GM10847 (cell line): ENCODE data around the gene ACBD6.

ENCODE experiments used
- POLR2A ChIP-seq: IDR thresholded peaks from 2 replicates; pipeline ENCODE4 v1.6.1; 2011; ENCODE audit not compliant: insufficient read length; ENCODE audit errors: extremely low read depth

The ACBD6 gene

GRCh38 chr1:180402551-180402950, 99.8 kb downstream of the ACBD6 start:
- no peak for TF ChIP-seq POLR2A

GRCh38 chr1:180402001-180402400, 100.4 kb downstream of the ACBD6 start:
- no peak for TF ChIP-seq POLR2A

- TF ChIP-seq POLR2A = no peak
These were observed 105.2 kb downstream of the ACBD6 start for GRCh38 chr1:180397175-180397574.

- no peak for TF ChIP-seq POLR2A
These were observed 109.8 kb downstream of the ACBD6 start for GRCh38 chr1:180392427-180393145.

- TF ChIP-seq POLR2A = no peak
These were observed 110.4 kb downstream of the ACBD6 start for GRCh38 chr1:180392020-180392419.

- no peak for TF ChIP-seq POLR2A
These were observed 115.0 kb downstream of the ACBD6 start for GRCh38 chr1:180387413-180387812.

GRCh38 chr1:180386745-180387367, 115.5 kb downstream of the ACBD6 start:
- no peak for TF ChIP-seq POLR2A

GRCh38 chr1:180385144-180385543, 117.2 kb downstream of the ACBD6 start:
- TF ChIP-seq POLR2A = no peak

- TF ChIP-seq POLR2A = no peak
These were observed 117.9 kb downstream of the ACBD6 start for GRCh38 chr1:180384286-180385005.

- TF ChIP-seq POLR2A = no peak
These were observed 119.9 kb downstream of the ACBD6 start for GRCh38 chr1:180382326-180383115.

GRCh38 chr1:180381184-180381580, 121.2 kb downstream of the ACBD6 start:
- no peak for TF ChIP-seq POLR2A

- TF ChIP-seq POLR2A = no peak
These were observed 121.9 kb downstream of the ACBD6 start for GRCh38 chr1:180380259-180381183.

- TF ChIP-seq POLR2A = no peak
These were observed 125.6 kb downstream of the ACBD6 start for GRCh38 chr1:180376800-180377199.

- no peak for TF ChIP-seq POLR2A
These were observed 126.1 kb downstream of the ACBD6 start for GRCh38 chr1:180376253-180376652.
